NOMO-1 treated with DMSO at 0.1 percent for 48 hours (cell line): ENCODE results near the gene MAP3K6.

ENCODE experiments used
- DNase-seq: peaks from one replicate; lab custom pipeline; 2025; ENCODE audit not compliant: unreplicated experiment; lab: John Stamatoyannopoulos, UW

MAP3K6 gene

GRCh38 chr1:27379564-27380122 is 12.9 kb upstream of the MAP3K6 start:
- DNase-seq: no peak

GRCh38 chr1:27377760-27378495 is 11.2 kb upstream of the MAP3K6 start:
- DNase-seq: no peak

- DNase-seq: no peak
Observed at GRCh38 chr1:27374362-27375086, 7.8 kb upstream of the MAP3K6 start, which contains the start of gene FCN3. TSS of gene FCN3 (minus strand) at chr1:27374824. CDS start at chr1:27374818, 6 bp downstream.

GRCh38 chr1:27372808-27373690 is 6.3 kb upstream of the MAP3K6 start:
- no peak for DNase-seq

- DNase-seq: no peak
Observed at GRCh38 chr1:27372022-27372807, 5.5 kb upstream of the MAP3K6 start.

GRCh38 chr1:27368869-27369582 is 2.3 kb upstream of the MAP3K6 start:
- DNase-seq: no peak

- DNase-seq: no peak
Observed at GRCh38 chr1:27367160-27367650, 444 bp upstream of the MAP3K6 start.

GRCh38 chr1:27366113-27366410 is 699 bp downstream of the MAP3K6 start:
- peak; percentile 21 for DNase-seq

- peak; percentile 74 for DNase-seq
Observed at GRCh38 chr1:27365372-27366112, 1.2 kb downstream of the MAP3K6 start.

GRCh38 chr1:27364696-27365371 is 1.9 kb downstream of the MAP3K6 start:
- DNase-seq: no peak

GRCh38 chr1:27363766-27364695 is 2.7 kb downstream of the MAP3K6 start:
- no peak for DNase-seq

- no peak for DNase-seq
Observed at GRCh38 chr1:27361553-27361952, 5.2 kb downstream of the MAP3K6 start.

- no peak for DNase-seq
Observed at GRCh38 chr1:27361044-27361402, 5.7 kb downstream of the MAP3K6 start.

GRCh38 chr1:27360159-27361043 is 6.4 kb downstream of the MAP3K6 start:
- no peak for DNase-seq

GRCh38 chr1:27359822-27360158 is 7.0 kb downstream of the MAP3K6 start:
- DNase-seq: no peak

GRCh38 chr1:27358928-27359313 is 7.8 kb downstream of the MAP3K6 start:
- DNase-seq: no peak
